VCaP (cell line): Measurements from ENCODE around the gene MAP4K3.
A peak's percentile ranks its signal among the peaks of the same experiment; 100 is the strongest.

Experiments used
- H3K27ac ChIP-seq: fragments of 450-650 bp; 2 replicates; pipeline ENCODE4 v1.5.1; 2017
- CTCF ChIP-seq: fragments of 450-650 bp; conservative IDR thresholded peaks from 2 replicates; pipeline ENCODE4 v1.5.1; 2017; ENCODE audit warnings: mild to moderate bottlenecking, moderate library complexity

Gene MAP4K3

DNA sequence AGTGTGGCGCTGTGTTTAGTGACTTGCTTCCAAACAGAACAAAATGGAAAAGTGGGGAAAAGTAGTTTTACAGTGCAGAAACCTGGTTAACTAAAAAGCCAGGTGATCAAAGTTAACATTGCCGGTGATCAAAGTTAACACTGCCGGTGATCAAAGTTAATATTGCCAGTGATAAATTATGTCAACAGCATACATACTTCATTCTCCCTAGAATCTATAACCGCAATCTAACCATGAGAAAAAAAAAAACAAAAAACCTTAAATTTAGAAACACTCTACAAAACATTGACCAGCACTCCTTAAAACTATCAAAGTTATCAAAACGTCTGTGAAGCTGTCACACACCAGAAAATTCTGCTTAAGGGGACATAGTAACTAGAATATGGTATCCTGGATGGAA lies 18.6 kb downstream of the MAP4K3 start:
- TF ChIP-seq CTCF = no peak
- no peak overlapping the region for H3K27ac ChIP-seq

DNA sequence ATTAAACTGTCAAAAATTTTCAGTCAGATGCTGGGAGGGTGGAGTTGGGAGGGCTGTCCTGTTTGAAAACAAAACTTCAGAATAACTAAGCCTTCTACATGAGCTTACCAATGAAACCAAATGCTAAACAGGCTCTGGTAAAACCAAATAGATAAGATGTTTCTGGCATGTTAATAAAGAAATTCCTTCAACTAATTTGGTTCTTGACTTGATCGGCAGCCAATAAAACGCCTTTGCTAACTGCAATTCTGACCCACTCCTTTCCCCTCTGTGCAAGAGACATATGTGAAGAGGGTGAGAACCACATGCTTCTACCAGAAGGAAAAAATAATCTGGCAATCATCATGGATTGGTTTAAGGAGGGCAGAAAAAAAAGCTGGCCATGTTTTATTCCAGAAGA lies 20.9 kb downstream of the MAP4K3 start:
- H3K27ac ChIP-seq = no peak overlapping the region
- TF ChIP-seq CTCF = no peak

DNA sequence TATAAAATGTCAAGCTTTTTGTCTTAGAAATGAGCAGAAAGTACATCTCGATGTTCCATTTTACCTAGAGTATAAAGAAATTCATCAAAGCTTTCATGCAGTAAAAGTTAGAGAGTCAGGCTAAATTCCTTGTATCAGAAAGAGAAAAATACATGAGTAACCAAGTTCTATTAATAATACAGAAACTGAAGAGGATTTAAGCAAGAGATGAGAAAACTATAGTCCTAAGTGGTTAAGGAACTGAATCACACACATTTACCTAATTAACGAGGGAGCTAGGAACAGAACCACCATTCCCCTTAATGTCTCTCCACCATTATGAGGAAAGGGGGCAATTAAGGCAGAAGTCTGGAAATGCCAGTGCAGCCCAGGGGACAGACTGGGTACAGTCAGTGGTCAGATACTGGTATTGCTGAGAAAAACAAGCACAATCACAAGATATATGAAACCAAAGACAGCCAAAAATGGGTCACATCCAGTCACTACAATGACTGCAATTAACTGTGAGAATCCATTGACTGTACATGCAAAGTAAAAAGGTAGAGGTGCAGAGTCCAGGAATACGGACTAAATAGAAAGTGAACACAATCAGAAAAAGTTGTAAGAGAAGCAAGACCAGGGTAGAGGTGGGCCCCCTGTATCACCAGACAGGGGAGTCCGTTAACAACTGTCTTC lies 23.9 kb downstream of the MAP4K3 start:
- no peak for TF ChIP-seq CTCF
- H3K27ac ChIP-seq = no peak overlapping the region

DNA sequence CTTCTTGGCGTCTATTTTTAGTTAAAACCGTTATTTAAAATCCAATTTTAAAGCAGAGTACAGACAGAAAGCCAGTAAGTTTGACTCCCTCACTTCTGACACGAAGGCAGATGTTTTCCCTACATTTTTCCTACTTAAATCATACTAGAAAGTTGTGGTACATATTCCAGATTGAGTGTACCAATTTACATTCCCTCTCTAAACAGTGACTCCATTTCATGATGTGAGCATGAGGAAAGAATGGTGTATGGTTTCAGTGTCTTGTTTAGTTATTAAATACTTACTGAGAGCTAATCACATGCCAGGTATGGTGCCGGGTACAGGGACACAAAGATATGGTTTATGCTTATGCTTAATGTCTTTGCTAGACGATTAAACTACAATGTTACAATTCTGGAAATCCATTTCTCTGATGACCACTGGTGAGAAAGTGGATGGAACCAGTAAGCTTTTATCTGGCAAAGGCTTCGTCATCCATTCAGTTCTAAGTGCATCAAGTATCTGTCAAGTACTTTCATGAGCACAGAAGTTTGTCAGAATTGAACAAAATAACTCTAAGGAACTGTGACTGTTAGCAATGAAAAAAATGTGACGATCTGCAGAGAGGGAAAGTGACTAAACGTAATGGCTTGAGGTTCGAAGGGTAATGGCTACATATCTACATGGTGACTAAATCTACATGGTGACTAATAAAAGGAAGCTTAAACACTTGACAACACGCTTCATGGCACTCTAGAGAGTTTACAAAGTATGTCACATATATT lies 25.7 kb downstream of the MAP4K3 start:
- no peak overlapping the region for H3K27ac ChIP-seq
- TF ChIP-seq CTCF = no peak

- TF ChIP-seq CTCF = no peak
- H3K27ac ChIP-seq = 0 out of 2 replicates have a peak overlapping the region, but pooled peaks have one; percentile 3
Measured at GRCh38 chr2:39409697-39410389, 27.2 kb downstream of the MAP4K3 start.

DNA sequence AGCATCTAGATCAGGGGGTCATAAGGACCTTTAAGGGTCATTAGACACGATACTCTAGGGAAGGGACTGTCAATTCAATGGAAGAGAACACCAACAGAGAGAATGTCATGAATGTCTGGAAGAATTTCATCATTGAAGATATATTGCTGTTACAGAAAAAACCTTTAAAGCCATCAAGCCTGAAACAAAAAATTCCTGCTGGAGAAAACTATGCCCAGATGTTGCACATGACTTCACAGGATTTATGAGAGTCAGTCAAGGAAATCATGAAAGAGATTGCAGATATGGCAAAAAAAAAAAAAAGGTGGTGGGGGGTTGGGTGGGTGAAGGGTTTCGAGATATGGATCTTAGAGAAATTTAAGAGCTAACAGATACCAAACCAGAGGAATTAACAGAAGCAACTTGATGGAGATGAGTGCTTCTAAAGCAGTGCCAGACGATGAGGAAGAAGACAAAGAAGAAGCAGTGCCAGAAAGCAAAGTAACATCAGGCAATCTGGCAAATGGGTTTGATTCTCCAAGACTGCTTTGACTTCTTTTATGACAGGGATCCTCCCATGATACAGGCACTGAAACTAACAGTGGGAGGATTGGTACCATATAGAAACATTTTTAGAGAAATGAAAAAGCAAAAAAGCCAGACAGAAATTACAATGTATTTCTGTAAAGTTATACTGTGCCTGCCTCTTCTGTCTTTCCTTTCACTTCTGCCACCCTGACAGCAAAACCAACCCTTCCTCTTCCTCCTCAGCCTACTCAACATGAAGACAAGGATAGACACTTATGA lies 28.5 kb downstream of the MAP4K3 start:
- no peak for TF ChIP-seq CTCF
- peak overlapping the region; percentile 14; the same call in 1 of the 2 replicates for H3K27ac ChIP-seq
